HG02798 (cell line): ENCODE data around the gene ATG13.
"Not testable (repeated sequence)": the region's sequence is repeated elsewhere in the genome, so short reads cannot be mapped to it uniquely, and the experiment has no call there.

Experiments used
- ATAC-seq: cut with Tn5 transposase; IDR thresholded peaks from one replicate; pipeline ENCODE4 v1.9.1; 2021; ENCODE audit warnings: mild to moderate bottlenecking; ENCODE audit not compliant: unreplicated experiment, poor library complexity

The ATG13 gene

DNA sequence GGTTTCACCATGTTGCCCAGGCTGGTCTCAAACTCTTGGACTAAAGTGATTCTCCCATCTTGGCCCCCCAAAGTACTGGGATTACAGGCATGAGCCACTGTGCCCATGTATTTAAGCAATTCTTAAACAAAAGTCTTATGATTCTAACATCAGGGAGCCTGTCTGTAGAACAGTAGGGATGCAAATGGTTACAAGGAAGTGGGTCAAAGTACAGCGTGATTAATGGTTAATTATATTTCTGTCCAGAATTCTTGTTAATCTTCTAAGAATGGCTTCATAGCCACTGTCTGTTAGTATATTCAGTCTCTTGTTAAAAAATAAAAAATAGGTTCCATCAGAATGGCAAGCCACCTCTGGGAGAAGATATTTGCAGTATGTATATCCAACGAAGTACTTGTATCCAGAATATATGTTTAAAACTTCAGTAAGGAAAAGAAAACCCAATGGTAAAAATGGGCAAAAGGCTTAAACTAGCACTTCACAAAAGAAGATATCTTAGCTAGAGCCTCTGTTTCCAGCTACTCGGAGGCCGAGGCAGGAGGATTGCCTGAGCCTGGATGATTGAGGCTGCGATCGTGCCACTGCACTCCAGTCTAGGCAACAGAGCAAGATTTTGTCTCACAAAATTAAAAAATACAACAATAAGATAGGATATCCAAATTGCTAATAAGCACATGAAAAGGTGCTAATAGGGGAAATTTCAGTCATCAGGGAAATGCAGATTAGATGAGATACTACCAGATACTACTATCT lies 22.9 kb downstream of the ATG13 start:
- ATAC-seq = no peak

DNA sequence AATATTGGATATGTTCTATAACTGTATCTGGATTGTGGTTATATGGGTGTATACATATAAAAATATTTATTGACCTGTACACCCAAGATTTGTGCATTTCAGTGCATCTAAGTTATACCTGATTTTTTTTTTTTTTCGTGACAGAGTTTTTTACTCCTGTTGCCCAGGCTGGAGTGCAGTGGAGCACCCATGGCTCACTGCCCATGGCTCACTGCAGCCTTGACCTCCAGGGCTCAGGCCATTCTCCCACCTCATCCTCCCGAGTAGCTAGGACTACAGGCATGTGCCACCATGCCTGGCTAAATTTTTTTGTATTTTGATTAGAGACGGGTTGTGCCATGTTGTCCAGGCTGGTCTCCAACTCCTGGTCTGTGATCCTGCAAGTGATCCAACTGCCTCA lies 24.3 kb downstream of the ATG13 start:
- no peak for ATAC-seq

DNA sequence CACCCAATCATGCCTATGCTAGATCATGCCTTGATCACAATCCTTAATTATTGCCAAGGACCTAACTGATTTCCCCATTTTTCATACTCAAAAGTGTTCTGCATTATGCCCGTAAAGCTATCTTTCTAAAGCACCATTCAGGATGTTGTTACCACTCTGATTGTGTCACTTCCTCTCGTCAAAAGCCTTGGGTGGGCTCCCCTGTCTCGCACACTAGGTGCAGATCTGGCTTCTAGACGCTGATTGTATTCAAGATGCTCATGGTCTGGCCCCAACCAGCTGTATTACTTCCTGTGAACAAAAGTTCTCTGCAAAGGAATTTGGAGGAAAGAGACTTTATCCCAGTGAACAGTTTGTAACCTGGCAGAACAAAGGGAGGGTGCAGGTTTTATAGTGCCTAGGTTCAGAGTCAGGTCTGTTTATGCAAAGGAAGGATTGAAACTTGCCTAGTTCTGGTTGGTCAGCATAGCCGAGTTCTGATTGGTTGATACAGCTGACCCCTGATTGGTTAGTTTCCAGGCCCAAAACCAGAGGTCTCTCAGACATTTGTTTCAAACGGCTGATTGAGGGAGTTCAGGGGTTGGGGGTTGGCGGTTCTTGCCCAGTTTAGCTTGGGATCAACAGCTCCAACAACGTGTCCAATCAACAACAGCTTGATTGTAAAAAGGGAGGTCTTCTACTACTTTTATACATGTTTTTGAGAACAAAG lies 25.4 kb downstream of the ATG13 start:
- ATAC-seq = no peak

DNA sequence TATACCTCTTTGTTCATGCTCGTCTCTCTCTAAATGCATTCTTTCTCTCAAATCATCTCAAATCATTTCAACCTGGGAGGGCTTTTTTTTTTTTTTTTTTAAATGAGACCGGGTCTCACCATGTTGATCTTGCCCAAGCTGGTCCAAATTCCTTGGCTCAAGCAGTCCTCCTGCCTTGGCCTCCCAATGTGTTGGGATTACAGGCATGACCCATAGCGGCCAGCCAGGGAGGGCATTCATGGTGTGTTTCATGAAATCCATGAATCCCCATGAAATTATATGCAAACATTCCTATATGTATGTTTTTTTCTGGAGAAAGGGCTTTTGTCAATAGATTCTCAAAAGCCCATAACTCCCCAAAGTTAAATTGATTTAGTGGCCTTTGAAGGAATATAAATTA lies 26.2 kb downstream of the ATG13 start:
- no peak for ATAC-seq

DNA sequence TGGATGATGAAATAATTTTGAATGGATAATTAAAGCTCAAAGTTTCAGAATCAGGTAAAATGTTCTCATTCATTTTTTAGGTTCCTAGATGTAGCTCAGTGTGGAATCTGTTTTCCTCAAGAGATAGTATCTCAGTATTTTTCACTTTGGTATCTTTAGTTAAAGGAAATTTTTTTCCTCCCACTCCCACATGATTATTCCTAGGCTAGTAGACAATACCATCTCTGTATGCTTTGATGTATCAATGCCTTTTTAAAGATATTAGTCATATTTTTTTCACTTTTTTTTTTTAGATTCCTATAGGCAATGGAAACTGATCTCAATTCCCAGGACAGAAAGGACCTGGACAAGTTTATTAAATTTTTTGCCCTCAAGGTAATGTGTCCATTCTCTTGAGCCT lies 26.6 kb downstream of the ATG13 start:
- ATAC-seq = no peak

DNA sequence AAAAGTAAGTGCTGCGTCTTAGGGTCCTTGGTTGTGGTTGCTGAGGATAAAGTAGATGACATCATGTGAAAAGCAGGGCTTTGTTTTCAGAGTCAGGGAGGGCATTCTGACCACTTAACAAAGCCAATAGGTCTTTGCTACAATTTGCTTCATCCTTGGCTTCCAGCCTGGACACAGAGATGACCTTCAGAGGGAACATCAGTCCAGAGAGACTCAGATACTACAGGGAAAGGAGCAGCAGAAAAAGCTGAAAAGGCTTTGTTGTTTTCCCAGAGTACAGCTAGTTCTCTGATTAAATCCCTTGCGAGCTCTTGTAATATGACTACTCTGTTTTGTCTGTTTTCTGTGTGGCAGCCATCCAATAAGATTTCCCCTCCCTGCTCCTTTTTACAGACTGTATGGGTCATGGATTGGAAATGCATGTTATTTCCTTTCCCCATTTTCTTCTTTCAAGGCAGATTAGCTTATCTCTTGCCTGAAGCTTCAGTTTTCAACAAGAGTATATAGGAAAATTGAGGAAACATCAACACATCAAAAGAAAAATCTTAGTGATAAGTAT lies 31.9 kb downstream of the ATG13 start:
- no peak for ATAC-seq

DNA sequence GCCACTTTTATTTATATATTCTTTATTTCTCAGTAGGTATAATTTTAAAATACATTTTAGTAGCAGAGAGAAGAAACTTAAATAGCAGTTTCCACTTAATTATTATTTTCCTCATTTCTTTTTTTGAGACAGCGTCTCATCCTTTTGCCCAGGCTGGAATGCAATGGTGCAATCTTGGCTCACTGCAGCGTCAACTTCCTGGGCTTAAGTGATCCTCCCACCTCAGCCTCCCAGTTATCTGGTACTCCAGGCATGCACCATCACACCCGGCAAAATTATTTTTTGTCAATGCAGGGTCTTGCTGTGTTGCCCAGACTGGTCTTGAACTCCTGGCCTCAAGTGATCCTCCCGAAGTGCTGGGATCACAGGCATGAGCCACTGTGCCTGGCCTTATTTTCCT lies 38.3 kb downstream of the ATG13 start:
- ATAC-seq = no peak

DNA sequence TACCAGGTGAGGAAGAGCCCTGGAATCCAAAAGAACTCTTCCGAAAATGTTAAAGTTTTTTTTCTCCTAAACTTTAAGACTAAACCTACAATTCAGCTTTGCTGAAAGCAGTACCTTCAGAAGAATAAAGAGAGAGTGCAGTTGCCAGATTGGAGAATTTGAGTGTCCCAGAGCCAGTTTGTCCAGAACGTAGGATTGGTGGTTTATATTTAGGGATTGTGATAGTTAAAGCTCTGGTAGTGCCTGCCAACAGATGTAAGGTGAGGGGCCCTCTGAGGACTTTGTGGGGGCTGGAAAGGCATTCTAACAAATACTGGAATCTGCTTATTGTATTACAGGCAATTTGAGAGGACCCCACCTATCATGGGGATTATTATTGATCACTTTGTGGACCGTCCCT lies 39.8 kb downstream of the ATG13 start:
- no peak for ATAC-seq

DNA sequence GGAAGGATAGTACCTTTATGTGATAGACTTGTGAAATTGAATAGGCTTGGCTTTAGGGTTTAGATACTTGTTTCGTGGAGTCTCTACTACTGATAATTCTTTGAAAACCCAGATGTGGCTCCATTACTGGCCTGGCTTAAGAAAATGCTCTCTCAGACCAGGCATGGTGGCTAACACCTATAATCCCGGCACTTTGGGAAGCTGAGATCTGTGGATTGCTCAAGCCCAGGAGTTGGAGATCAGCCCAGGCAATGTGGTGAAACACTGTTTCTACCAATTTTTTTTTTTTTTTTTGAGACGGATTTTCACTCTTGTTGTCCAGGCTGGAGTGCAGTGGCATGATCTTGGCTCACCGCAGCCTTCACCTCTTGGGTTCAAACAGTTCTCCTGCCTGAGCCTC lies 40.9 kb downstream of the ATG13 start:
- ATAC-seq = no peak

DNA sequence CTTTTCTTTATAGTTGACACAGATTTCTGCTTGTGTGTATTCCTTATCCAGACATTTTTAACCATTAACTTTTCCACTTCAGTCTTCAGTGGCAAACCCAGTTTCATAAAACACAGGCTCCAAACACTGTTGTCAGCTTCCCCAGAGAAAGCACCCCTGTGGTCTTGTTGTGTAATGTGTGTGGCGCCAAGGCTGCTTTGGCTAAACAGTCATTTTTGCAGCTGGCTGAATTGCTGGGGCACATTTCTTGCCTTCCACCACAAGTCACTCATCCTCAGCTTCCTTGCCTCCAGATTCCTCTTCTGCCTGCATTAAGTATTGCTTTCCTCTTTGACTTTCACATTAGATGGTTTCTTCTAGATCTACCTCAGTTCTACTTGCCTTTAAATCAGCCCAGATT lies 42.6 kb downstream of the ATG13 start:
- no peak for ATAC-seq

DNA sequence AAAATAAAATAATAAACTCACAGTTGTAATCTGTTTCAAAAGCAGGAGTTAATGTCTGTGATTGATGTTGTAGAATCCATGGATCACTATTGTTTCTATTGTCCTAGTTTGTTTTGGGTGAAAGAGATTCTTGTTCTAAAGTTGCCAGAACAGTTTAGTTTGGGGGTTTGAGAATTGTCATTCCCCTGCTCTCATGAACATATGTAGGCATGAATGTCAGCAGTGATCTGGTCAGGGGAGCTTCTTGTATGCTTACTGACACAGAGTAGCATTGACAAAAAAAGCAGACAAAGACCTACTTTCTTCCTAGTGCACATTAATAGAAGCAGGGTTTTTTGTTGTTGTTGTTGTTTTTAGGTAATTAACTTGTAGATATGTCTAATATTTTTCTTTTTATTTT lies 44.5 kb downstream of the ATG13 start:
- ATAC-seq = no peak

DNA sequence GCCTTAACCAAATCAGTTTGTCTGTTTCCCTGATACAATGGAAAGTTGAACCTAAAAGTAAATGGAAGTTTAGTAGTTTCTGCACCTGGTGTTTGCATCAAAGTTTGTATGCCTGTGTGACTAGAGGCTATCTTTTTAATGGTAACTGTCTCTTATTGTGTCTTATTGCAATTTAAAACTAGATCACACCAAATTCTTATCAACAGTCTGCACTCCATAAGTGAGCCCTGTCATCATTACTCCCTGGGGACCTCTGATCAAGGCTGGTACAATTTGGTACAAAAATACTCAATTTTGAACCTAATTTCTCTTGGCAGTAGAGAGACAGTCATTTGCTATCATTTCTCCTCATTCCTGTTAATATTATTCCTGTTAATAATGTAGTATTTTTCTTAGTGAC lies 45.0 kb downstream of the ATG13 start:
- ATAC-seq = no peak

DNA sequence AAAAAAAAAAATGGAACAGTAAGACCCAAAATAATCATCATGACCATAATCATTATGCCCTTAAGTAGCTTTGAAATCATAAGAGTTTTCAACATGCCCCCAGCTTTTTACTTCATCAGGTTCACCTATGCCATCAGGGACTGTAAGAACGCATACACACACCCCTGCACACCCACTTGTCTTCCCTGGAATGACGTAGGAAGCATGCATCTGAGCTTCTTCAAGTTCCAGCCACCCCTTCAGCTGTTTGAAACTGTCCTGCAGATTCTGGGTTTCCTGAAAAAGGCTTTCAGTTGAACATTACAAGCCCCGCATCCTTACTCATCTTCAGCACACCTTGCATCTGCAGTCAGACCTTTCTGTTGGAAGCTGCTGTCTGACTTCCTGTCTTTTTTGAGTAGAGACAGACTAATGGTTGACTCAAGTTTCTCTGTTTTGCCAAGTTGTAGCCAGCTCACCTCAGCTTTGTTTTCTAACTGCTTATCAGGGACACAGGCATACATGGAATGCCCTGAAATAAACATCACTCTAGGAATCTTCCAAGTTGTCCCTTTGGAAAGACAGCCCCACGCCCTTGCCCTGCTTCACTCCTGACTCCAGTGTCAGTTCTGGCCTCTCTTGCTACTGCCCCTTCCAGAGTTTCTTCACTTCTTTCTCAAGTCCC lies 46.1 kb downstream of the ATG13 start:
- ATAC-seq = no peak

DNA sequence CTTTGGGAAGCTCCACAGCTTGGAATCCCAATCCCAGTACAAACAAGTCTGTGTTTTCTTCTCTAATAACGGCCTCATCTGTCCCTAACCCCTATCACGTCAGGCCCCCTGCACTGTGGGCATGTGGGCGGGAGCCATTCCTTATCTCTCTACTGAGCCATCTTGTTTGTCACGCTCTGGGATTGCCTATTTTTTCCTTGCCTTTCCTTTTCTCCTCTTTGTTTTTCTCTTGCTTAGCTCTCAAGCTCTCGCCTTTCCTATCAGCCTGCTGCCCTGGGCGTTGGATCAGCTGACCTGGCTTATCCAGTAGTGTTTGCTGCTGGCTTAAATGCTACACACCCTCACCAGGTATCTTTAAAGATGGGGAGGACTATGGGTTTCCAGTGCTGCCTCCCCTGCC lies 47.3 kb downstream of the ATG13 start:
- no peak for ATAC-seq

DNA sequence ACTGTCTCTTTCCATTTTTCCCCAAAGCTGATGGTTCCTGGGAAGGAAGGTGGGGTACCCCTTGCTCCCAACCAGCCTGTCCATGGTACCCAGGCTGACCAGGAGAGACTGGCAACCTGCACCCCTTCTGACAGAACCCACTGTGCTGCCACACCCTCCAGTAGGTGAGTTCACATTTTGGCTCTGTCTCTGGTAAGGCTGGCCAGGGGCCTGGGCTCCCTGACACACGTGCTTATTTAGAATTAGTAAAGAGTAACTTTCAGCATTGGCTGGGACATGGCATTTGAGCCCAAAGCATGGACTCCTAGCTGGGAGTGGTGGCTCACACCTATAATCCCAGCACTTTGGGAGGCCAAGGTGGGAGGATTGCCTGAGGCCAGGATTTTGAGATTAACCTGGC lies 48.0 kb downstream of the ATG13 start:
- ATAC-seq = no peak

DNA sequence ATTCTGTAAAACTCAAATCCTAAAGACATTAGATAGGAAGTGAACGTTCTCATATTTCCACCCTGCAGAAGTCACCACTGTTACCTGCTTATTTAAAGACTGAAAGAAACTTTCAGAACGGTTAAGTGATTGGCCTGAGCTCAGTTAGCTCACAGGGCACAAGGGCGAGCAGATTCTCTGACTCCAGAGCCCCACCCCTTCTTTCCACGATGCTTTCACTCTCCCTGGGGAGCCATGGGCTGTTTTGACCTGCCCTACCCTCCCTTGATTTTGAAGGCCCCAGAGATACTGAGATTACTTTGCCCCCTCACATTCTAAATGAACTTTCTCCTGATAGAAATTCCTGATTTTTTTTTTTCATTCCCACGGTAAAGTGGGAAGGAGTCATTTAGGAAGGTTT lies 49.2 kb downstream of the ATG13 start:
- ATAC-seq = no peak

DNA sequence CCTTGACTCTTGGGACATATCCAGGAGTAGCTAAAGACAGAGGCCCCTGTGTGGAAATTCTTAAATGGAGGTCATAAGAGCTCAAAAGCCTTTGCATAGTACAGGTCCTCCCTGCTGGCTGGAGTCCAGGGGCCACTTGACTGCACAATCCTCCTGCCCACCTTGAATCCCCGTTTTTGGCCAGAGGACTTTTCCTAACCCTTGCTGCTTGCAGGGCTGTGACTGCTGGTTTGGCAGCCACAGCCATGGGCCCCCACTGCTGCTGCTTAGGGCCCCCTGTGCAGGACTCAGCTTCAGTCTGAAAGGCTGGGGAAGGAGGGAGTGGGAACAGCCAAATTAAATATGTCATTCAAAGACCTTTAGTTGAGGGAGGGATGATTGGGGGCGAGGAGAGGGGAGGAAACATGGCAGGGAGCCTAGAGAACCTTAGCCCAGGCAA lies 49.7 kb downstream of the ATG13 start:
- ATAC-seq = no peak

DNA sequence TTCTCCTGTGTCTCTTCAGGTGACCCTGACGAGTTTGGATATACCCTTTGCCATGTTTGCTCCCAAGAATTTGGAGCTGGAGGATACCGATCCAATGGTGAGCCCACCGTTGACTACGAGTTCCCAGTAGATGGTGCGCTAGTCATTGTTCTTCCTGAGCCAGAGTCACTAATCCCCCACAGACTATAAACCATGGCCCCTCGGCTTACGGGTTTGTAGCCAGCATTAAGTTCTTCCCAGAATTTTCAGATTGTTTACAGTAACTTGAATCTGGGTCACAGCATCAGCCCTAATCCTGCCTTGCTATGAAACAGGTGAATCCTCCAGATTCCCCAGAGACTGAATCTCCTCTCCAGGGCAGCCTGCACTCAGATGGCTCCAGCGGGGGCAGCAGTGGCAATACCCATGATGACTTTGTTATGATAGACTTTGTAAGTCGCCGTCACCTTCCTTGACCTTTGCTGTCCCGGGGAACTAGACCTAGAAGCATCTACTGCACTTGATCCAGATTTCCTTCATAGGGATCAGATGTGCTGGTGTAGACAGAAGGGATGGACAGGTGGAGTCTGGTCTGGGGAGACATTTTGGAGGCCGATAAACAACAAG lies 51.2 kb downstream of the ATG13 start:
- ATAC-seq = no peak

DNA sequence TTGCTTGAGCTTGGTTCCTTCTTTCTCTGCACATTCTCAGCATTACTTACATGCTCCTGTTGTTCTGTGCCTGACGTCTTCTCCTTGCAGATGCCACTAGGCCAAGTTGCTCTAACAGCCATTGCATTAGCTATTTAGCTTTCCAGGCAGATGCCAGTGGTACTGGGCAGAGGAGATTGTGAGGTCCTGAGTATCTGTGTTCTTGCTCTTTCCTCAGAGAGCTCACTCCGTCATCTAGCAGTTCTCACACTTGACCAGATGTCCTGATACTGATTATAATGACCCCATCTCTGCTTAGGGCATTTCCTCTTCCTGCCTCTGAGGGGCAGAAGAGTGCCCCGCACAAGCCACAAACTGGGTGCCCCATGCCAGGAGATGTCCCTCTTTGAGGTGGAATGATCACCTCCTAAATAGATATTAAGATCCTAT lies 52.4 kb downstream of the ATG13 start:
- no peak for ATAC-seq

DNA sequence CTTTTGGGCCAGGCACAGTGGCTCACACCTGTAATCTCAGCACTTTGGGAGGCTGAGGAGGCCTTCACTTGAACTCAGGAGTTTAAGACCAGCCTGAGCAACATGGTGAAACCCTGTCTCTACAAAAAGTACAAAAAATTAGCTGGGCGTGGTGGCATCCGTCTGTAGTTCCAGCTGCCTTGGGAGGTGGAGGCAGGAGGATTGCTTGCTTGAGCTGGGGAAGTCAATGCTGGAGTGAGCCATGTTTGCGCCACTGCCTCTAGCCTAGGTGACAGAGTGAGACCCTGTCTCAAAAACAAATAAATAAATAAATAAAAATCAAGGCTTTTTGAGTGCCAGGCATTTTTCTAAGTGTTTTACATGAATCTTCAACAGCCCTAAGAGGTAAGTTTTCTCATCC lies 53.2 kb downstream of the ATG13 start:
- not testable (repeated sequence) for ATAC-seq

DNA sequence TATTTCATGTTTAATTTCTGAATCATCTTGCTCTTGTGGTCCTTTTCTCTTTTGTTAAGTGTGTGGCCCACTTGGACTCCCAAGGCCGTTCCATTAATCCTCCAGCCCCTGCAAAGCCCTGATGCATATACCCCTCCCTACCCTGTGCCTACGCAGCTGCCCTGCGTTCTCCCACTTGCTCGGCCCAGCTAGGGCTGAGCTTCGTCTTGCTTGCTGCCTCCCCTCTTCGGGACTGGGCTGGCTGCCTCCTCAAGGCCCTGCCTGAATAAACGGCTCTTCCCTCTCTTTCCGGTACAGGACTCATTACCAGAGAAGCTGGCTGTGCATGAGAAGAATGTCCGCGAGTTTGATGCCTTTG lies 54.6 kb downstream of the ATG13 start:
- no peak for ATAC-seq
